Chondrocyte (in vitro differentiated cells): ENCODE data around the gene MFN2. TPM values are rescaled to one million over a fixed set of nuclear protein-coding genes. Genes with fewer than 3 reads are reported as not detected.

Source experiments
- DNase-seq: peaks from one replicate; pipeline ENCODE4 v3.0.0; 2021; ENCODE audit warnings: mixed read lengths, low spot score
- H3K27ac Mint-ChIP-seq: one replicate; pipeline ENCODE4 v1.8.0; 2021; ENCODE audit warnings: mild to moderate bottlenecking, moderate library complexity, mixed read lengths; ENCODE audit not compliant: unreplicated experiment
- H3K27me3 Mint-ChIP-seq: 2 replicates; pipeline ENCODE4 v1.8.0; 2021; ENCODE audit warnings: low read depth, mixed read lengths
- H3K36me3 Mint-ChIP-seq: 2 replicates; pipeline ENCODE4 v1.8.0; 2021; ENCODE audit warnings: low read depth, mixed read lengths
- H3K4me1 Mint-ChIP-seq: 2 replicates; pipeline ENCODE4 v1.8.0; 2021; ENCODE audit warnings: low read depth, mild to moderate bottlenecking, mixed read lengths
- H3K4me3 Mint-ChIP-seq: one replicate; pipeline ENCODE4 v1.8.0; 2021; ENCODE audit warnings: mild to moderate bottlenecking, moderate library complexity, mixed read lengths; ENCODE audit not compliant: unreplicated experiment
- H3K9me3 Mint-ChIP-seq: 2 replicates; pipeline ENCODE4 v1.8.0; 2021; ENCODE audit warnings: low read depth, mixed read lengths
- total RNA-seq: library from RNA; stranded (reverse); gene quantifications from 3 replicates; pipeline ENCODE4 v1.2.1, GENCODE V29; 2021
- TF ChIP-seq, protein P1 (sequence below): fragments of 200-600 bp; sonication (generic); IDR thresholded peaks from 2 replicates; pipeline ENCODE4 v1.5.0; 2021; ENCODE audit warnings: antibody characterized with exemption, mild to moderate bottlenecking, moderate library complexity

MFN2 gene
- total RNA-seq, 1 donor from 2014 or later: 56.6 TPM

DNA sequence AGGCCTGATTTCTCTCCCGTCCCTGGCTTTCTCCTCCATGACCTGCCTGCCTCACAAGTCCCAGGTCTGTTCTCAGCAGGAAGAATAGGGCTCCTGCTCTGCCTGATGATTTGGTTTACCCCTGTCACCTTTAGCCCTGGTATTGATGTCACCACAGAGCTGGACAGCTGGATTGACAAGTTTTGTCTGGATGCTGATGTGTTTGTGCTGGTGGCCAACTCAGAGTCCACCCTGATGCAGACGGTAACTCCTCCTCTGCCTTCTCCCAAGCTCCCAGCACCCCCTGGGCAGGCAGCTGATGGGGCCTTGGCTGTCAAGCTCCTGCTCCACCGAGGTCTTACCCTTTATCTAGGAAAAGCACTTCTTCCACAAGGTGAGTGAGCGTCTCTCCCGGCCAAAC lies 18.4 kb downstream of the MFN2 start:
- TF ChIP-seq, protein P1, sequence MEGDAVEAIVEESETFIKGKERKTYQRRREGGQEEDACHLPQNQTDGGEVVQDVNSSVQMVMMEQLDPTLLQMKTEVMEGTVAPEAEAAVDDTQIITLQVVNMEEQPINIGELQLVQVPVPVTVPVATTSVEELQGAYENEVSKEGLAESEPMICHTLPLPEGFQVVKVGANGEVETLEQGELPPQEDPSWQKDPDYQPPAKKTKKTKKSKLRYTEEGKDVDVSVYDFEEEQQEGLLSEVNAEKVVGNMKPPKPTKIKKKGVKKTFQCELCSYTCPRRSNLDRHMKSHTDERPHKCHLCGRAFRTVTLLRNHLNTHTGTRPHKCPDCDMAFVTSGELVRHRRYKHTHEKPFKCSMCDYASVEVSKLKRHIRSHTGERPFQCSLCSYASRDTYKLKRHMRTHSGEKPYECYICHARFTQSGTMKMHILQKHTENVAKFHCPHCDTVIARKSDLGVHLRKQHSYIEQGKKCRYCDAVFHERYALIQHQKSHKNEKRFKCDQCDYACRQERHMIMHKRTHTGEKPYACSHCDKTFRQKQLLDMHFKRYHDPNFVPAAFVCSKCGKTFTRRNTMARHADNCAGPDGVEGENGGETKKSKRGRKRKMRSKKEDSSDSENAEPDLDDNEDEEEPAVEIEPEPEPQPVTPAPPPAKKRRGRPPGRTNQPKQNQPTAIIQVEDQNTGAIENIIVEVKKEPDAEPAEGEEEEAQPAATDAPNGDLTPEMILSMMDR: no peak
- no peak for DNase-seq
- peaks cover 33% of the 10 kb centered on the region for H3K36me3 Mint-ChIP-seq
- no peak overlapping the region for H3K4me3 Mint-ChIP-seq
- H3K9me3 Mint-ChIP-seq: no peaks in the 10 kb centered on the region
- H3K27me3 Mint-ChIP-seq: no peaks in the 10 kb centered on the region
- no peak overlapping the region for H3K27ac Mint-ChIP-seq
- no peaks in the 10 kb centered on the region for H3K4me1 Mint-ChIP-seq

DNA sequence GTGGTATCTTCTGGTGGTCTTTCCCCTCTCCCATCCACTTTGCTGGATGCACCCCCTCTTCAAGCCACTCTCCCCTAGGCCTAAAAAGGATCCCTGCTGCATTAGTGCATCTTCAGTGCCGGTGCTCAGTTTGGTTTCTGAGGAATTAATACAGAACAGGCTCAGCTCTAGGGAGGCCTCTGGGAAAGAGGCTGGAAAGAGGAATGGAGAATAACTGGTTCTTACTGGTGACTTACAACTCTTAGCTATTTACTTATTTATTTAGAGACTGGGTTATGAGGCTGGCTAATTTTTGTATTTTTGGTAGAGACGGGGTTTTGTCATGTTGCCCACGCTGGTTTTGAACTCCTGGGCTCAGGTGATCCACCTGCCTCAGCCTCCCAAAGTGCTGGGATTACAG lies 19.0 kb downstream of the MFN2 start:
- Mint-ChIP-seq H3K4me3 (no peak overlapping the region), H3K4me1 (no peaks in the 10 kb centered on the region), H3K27ac (no peak overlapping the region), H3K9me3 (no peaks in the 10 kb centered on the region), H3K36me3 (peaks cover 37% of the 10 kb centered on the region), H3K27me3 (no peaks in the 10 kb centered on the region)
- TF ChIP-seq, protein P1: no peak
- DNase-seq: no peak

DNA sequence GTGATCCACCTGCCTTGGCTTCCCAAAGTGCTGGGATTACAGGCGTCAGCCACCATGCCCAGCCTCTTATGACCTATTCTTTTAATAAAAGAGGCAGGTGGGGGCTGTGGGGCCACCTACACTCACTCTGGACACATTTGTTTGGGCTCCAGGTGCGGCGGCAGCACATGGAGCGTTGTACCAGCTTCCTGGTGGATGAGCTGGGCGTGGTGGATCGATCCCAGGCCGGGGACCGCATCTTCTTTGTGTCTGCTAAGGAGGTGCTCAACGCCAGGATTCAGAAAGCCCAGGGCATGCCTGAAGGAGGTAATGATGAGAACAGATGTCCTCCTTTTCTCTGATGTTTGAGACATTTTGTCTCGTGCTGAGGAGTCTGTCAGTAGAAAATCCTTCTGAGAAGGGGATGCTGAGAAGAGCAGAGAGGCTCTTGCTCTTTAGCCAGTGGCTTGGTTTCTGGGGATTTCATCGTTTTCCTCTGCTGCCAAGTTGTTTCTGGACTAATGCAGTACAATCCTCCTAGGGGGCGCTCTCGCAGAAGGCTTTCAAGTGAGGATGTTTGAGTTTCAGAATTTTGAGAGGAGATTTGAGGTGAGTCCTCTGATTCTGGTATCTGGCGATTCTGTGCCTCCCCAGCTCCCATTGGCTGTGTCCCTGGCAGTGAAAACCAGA lies 21.1 kb downstream of the MFN2 start:
- Mint-ChIP-seq H3K4me3 (no peak overlapping the region), H3K9me3 (no peaks in the 10 kb centered on the region), H3K4me1 (no peaks in the 10 kb centered on the region), H3K27me3 (no peaks in the 10 kb centered on the region), H3K36me3 (peaks cover 44% of the 10 kb centered on the region), H3K27ac (peak overlapping the region; percentile 66)
- DNase-seq: no peak
- TF ChIP-seq, protein P1: peak; percentile 75

DNA sequence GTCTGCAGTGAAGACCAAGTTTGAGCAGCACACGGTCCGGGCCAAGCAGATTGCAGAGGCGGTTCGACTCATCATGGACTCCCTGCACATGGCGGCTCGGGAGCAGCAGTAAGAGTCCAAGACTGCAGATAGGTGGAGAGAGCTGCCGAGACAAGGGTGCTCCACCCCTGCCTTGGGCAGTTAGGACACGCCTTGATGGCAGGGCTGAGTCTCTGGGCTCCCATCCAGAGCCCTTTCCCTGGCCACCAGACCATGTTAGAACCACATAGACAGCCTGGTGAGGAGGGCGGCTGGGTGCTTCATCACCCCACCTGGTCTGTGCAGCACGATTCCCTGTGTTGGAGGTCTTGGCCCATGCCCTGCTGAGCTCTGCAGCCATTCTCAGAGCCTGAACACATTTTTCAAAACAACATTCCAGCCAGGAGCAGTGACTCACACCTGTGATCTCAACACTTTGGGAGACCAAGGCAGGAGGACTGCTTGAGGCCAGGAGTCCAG lies 21.8 kb downstream of the MFN2 start:
- Mint-ChIP-seq H3K36me3 (peaks cover 45% of the 10 kb centered on the region), H3K27ac (peak overlapping the region; percentile 33), H3K4me3 (no peak overlapping the region), H3K27me3 (no peaks in the 10 kb centered on the region), H3K4me1 (no peaks in the 10 kb centered on the region), H3K9me3 (no peaks in the 10 kb centered on the region)
- TF ChIP-seq, protein P1: no peak
- DNase-seq: no peak

DNA sequence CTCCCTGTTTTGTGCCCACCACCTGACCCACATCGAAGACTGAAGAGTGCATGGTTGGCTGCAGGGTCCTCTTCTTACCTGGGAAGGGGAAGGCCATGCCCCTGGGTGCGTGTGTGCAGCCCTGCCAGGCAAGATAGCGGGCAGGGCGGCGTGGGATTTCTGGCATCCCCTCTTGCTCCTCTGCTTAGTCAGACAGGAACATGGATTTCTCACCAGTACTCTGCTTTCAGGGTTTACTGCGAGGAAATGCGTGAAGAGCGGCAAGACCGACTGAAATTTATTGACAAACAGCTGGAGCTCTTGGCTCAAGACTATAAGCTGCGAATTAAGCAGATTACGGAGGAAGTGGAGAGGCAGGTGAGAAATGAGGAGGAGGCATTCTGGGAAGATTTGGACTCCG lies 23.5 kb downstream of the MFN2 start:
- Mint-ChIP-seq H3K4me3 (no peak overlapping the region), H3K36me3 (peaks cover 47% of the 10 kb centered on the region), H3K4me1 (no peaks in the 10 kb centered on the region), H3K27ac (no peak overlapping the region), H3K27me3 (no peaks in the 10 kb centered on the region), H3K9me3 (no peaks in the 10 kb centered on the region)
- DNase-seq: no peak
- TF ChIP-seq, protein P1: no peak
